Hepatocyte (in vitro differentiated cells): ENCODE measurements around the gene OR4D9. TPM values are rescaled to one million over a fixed set of nuclear protein-coding genes. Genes with fewer than 3 reads are reported as not detected.

Source experiments
- DNase-seq: peaks from one replicate; pipeline ENCODE4 v3.0.0-alpha.2; 2016; ENCODE audit warnings: low spot score
- H2AFZ ChIP-seq: fragments of 200-600 bp; sonication (generic); 2 replicates; pipeline ENCODE4 v1.6.0; 2016; ENCODE audit warnings: antibody characterized with exemption, mild to moderate bottlenecking
- H3K27ac ChIP-seq: fragments of 200-600 bp; sonication (generic); 2 replicates; pipeline ENCODE4 v1.5.1; 2016; ENCODE audit warnings: mild to moderate bottlenecking
- H3K27me3 ChIP-seq: fragments of 200-600 bp; sonication (generic); 2 replicates; pipeline ENCODE4 v1.6.1; 2016
- H3K36me3 ChIP-seq: fragments of 200-600 bp; sonication (generic); replicated peaks from 2 replicates; pipeline ENCODE4 v1.5.1; 2016; ENCODE audit warnings: low read depth; ENCODE audit not compliant: insufficient read depth
- H3K4me1 ChIP-seq: fragments of 200-600 bp; sonication (generic); 2 replicates; pipeline ENCODE4 v1.5.1; 2016; ENCODE audit warnings: mild to moderate bottlenecking, moderate library complexity; ENCODE audit not compliant: insufficient read depth
- H3K4me2 ChIP-seq: fragments of 200-600 bp; sonication (generic); 2 replicates; pipeline ENCODE4 v1.6.0; 2016
- H3K4me3 ChIP-seq: fragments of 200-600 bp; sonication (generic); 2 replicates; pipeline ENCODE4 v1.5.1; 2016; ENCODE audit warnings: mild to moderate bottlenecking
- H3K79me2 ChIP-seq: fragments of 200-600 bp; sonication (generic); 2 replicates; pipeline ENCODE4 v1.6.0; 2017; ENCODE audit warnings: mild to moderate bottlenecking
- H3K9me2 ChIP-seq: fragments of 200-600 bp; sonication (generic); replicated peaks from 2 replicates; pipeline ENCODE4 v1.6.0; 2017; ENCODE audit warnings: mild to moderate bottlenecking; ENCODE audit not compliant: insufficient read depth
- H3K9me3 ChIP-seq: fragments of 200-600 bp; sonication (generic); 2 replicates; pipeline ENCODE4 v1.5.1; 2016; ENCODE audit warnings: low read depth, mild to moderate bottlenecking
- H4K20me1 ChIP-seq: fragments of 200-600 bp; sonication (generic); 2 replicates; pipeline ENCODE4 v1.6.0; 2016; ENCODE audit warnings: mild to moderate bottlenecking; ENCODE audit not compliant: insufficient read depth, poor library complexity, severe bottlenecking
- CTCF ChIP-seq: fragments of 200-600 bp; sonication (generic); IDR thresholded peaks from 2 replicates; pipeline ENCODE4 v1.5.1; 2016; ENCODE audit warnings: antibody characterized with exemption, mild to moderate bottlenecking; ENCODE audit not compliant: poor library complexity
- EZH2 ChIP-seq: fragments of 200-600 bp; sonication (generic); IDR thresholded peaks from 2 replicates; pipeline ENCODE4 v1.6.1; 2016; ENCODE audit warnings: antibody characterized with exemption, mild to moderate bottlenecking, borderline replicate concordance
- EZH2phosphoT487 ChIP-seq: fragments of 200-600 bp; sonication (generic); IDR thresholded peaks from one replicate; pipeline ENCODE4 v1.6.1; 2018; ENCODE audit warnings: antibody characterized with exemption, mild to moderate bottlenecking, low read depth, moderate library complexity; ENCODE audit not compliant: unreplicated experiment, severe bottlenecking
- WGBS: methylation state at CpG from one replicate; pipeline ENCODE4 v1.1.6; 2016; ENCODE audit warnings: low lambda C conversion rate; ENCODE audit errors: missing lambda C conversion rate; 5-methylcytosine and 5-hydroxymethylcytosine counted together
- polyA plus RNA-seq: library from polyadenylated mRNA; unstranded; fragments of >200 nt; fragmentation: Nextera tagmentation; extraction: Ambion mirVana; gene quantifications from 2 replicates; pipeline ENCODE4 v1.2.1, GENCODE V29; 2016
- total RNA-seq: library from RNA; depleted of rRNA; stranded (reverse); fragments of >200 nt; gene quantifications from 2 replicates; pipeline ENCODE4 v1.2.3, GENCODE V29; 2014

Gene OR4D9
- total and polyA plus RNA-seq, 2 experiments from 2014 or later = not detected

GRCh38 chr11:59552844-59553243 is 41.5 kb downstream of the OR4D9 start:
- no peaks in the 10 kb centered on the region for H3K79me2 ChIP-seq
- H4K20me1 ChIP-seq = no peaks in the 10 kb centered on the region
- no peak overlapping the region for H3K27ac ChIP-seq
- no peaks in the 10 kb centered on the region for H3K9me3 ChIP-seq
- no peak overlapping the region for H2AFZ ChIP-seq
- WGBS = 65% methylated on average over 2 of the region's 2 CpGs
- no peaks in the 10 kb centered on the region for H3K4me1 ChIP-seq
- no peaks in the 10 kb centered on the region for H3K27me3 ChIP-seq
- no peaks in the 10 kb centered on the region for H3K36me3 ChIP-seq
- no peaks in the 10 kb centered on the region for H3K9me2 ChIP-seq
- H3K4me3 ChIP-seq = no peak overlapping the region
- DNase-seq = no peak
- TF ChIP-seq EZH2phosphoT487 (no peak), EZH2 (no peak), CTCF (no peak)
- peak overlapping the region; percentile 74 for H3K4me2 ChIP-seq

- no peaks in the 10 kb centered on the region for H3K36me3 ChIP-seq
- no peaks in the 10 kb centered on the region for H3K79me2 ChIP-seq
- TF ChIP-seq EZH2 (no peak), CTCF (no peak), EZH2phosphoT487 (no peak)
- WGBS = 97% methylated on average over 21 of the region's 21 CpGs
- H3K27me3 ChIP-seq = no peaks in the 10 kb centered on the region
- H3K9me2 ChIP-seq = no peaks in the 10 kb centered on the region
- H3K4me1 ChIP-seq = no peaks in the 10 kb centered on the region
- no peaks in the 10 kb centered on the region for H3K9me3 ChIP-seq
- no peak overlapping the region for H3K27ac ChIP-seq
- no peak for DNase-seq
- H2AFZ ChIP-seq = no peak overlapping the region
- H4K20me1 ChIP-seq = no peaks in the 10 kb centered on the region
- H3K4me3 ChIP-seq = no peak overlapping the region
- no peak overlapping the region for H3K4me2 ChIP-seq
These were observed 42.0 kb downstream of the OR4D9 start for GRCh38 chr11:59553323-59553722.

GRCh38 chr11:59555601-59556114 is 44.3 kb downstream of the OR4D9 start:
- H4K20me1 ChIP-seq = no peaks in the 10 kb centered on the region
- no peak for DNase-seq
- H3K27ac ChIP-seq = peak overlapping the region; percentile 83

More at GRCh38 chr11:59555601-59556114, 44.3 kb downstream of the OR4D9 start:
- Histone ChIP-seq H3K79me2 (no peaks in the 10 kb centered on the region), H3K4me3 (peak overlapping the region; percentile 40), H3K36me3 (no peaks in the 10 kb centered on the region), H3K4me2 (peak overlapping the region; percentile 73), H3K9me3 (no peaks in the 10 kb centered on the region), H2AFZ (peak overlapping the region; percentile 83), H3K9me2 (no peaks in the 10 kb centered on the region), H3K27me3 (no peaks in the 10 kb centered on the region), H3K4me1 (no peaks in the 10 kb centered on the region)
- TF ChIP-seq CTCF (no peak), EZH2phosphoT487 (no peak)
- 12% methylated on average over 17 of the region's 17 CpGs for WGBS
